Body of pancreas (tissue), 4 donors: ENCODE data around the gene SLC4A9.

Experiments
- POLR2A ChIP-seq, 3 donors: fragments of 450-650 bp; IDR thresholded peaks; one replicate each; pipeline ENCODE4 v1.6.1; 2016; ENCODE audit warnings: antibody characterized with exemption in 3 of 3, mild to moderate bottlenecking in 2 of 3
- TF ChIP-seq, protein P1 (sequence below), 7 experiments: fragments of 450-650 bp in 4 of 7; fragments of 200-600 bp in 3 of 7; sonication (generic) in 3 of 7; IDR thresholded peaks; one replicate each; pipeline ENCODE4 v1.5.1; 2016 to 2019; ENCODE audit warnings: antibody characterized with exemption in 7 of 7

DNA sequence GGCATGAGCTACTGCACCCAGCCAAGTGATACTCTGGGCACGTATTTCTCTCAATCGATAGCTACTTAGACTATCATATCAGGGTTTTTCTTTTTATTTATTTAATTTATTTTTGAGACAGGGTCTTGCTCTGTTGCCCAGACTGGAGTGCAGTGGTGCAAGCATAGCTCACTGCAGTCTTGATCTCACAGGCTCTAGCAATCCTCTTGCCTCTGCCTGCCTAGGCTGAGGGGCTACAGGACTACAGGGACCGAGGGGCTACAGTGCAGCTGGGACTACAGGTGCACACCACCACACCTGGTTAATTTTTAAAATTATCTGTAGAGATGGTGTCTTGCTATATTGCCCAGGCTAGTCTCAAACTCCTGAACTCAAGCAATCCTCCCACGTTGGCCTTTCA lies 21.4 kb downstream of the SLC4A9 start:
- TF ChIP-seq, protein P1, sequence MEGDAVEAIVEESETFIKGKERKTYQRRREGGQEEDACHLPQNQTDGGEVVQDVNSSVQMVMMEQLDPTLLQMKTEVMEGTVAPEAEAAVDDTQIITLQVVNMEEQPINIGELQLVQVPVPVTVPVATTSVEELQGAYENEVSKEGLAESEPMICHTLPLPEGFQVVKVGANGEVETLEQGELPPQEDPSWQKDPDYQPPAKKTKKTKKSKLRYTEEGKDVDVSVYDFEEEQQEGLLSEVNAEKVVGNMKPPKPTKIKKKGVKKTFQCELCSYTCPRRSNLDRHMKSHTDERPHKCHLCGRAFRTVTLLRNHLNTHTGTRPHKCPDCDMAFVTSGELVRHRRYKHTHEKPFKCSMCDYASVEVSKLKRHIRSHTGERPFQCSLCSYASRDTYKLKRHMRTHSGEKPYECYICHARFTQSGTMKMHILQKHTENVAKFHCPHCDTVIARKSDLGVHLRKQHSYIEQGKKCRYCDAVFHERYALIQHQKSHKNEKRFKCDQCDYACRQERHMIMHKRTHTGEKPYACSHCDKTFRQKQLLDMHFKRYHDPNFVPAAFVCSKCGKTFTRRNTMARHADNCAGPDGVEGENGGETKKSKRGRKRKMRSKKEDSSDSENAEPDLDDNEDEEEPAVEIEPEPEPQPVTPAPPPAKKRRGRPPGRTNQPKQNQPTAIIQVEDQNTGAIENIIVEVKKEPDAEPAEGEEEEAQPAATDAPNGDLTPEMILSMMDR (IDR thresholded peaks at IDR 0.05), result no peak
- TF ChIP-seq POLR2A (IDR thresholded peaks at IDR 0.05), result no peak
